ENCODE measurements around the gene CCDC127. TPM values are rescaled to one million over a fixed set of nuclear protein-coding genes. Genes with fewer than 3 reads are reported as not detected.

CCDC127 gene
- total and polyA plus RNA-seq, 2 of the 13 experiments (the other 11 are each of a cell fraction or from before 2014, with no cell fraction given): 2.9 to 4.3 TPM

DNA sequence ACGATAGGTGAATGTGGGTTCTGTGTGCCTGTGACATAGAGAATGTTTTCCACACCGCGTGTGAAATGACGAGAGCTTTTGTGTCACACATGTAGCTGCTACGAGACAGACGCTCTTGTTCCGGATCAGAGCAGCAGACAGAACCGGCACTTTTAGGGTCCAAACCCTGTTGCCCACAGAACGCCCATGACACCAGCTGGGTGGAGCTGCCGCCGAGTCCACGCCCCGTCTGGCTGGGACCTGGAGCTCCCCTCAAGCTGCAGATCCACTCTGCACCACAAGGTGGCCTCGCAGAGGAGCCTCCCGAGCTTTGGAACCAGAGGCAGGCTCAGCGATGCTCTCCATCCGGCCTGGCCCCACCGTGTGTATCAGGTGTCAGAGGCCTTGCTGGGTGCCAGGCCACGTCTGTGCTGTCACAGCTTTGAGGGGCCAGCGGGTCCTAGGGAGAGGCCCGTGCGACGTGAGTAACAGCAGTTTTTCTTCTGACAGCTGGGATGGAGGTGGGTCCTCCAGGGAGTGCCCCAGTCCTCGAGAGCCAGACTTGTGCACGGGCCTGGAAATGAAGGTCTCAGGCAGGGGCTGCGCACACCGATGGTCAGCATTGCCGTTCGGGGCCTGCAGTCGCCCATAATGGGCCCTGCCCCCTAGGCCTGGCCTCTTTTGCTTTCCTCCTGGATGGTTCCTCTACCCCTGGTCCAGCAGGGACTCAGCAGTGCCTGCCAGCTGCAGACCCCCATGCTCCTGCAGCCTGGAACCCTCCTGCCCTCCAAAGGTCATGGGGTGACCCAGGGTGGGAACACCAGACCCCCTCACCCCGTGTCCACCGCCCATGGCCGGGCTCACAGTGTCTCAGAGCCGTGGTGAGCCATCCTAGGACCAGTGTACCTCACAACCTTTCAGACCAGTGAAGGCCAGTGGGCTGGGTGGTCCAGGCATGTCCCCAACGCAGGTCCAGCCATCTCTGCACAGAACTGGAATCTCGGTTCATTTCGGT, 29.2 kb downstream of the CCDC127 start (continued):
- TF ChIP-seq KLF6 (CRISPR knock-in tag; IDR thresholded peaks at IDR 0.05) (no peak), ZBTB38 (CRISPR knock-in tag; IDR thresholded peaks at IDR 0.05) (0 out of 2 replicates have a peak, but pooled peaks have one; percentile 22), CHD4 (IDR thresholded peaks at IDR 0.05; ENCODE audit: borderline replicate concordance, low read length) (no peak), SETDB1 (CRISPR knock-in tag; IDR thresholded peaks at IDR 0.05; ENCODE audit: borderline replicate concordance) (no peak), MIXL1 (CRISPR knock-in tag; IDR thresholded peaks at IDR 0.05) (no peak), ZSCAN22 (CRISPR knock-in tag; IDR thresholded peaks at IDR 0.05) (no peak), SMAD3 (CRISPR knock-in tag; IDR thresholded peaks at IDR 0.05) (0 out of 2 replicates have a peak, but pooled peaks have one; percentile 36), GATAD2A (CRISPR knock-in tag; IDR thresholded peaks at IDR 0.05) (0 out of 2 replicates have a peak, but pooled peaks have one; percentile 20), ZSCAN21 (CRISPR knock-in tag; IDR thresholded peaks at IDR 0.05; ENCODE audit: borderline replicate concordance) (peak; percentile 21; the same call in 1 of the 2 replicates), DPF2 (CRISPR knock-in tag; IDR thresholded peaks at IDR 0.05; ENCODE audit: borderline replicate concordance, low read depth) (no peak), ZMYM3 (CRISPR knock-in tag; IDR thresholded peaks at IDR 0.05) (no peak), ASH2L (IDR thresholded peaks at IDR 0.05; ENCODE audit: insufficient read length, low read depth, low read length) (no peak)
- TF ChIP-seq, protein P1, sequence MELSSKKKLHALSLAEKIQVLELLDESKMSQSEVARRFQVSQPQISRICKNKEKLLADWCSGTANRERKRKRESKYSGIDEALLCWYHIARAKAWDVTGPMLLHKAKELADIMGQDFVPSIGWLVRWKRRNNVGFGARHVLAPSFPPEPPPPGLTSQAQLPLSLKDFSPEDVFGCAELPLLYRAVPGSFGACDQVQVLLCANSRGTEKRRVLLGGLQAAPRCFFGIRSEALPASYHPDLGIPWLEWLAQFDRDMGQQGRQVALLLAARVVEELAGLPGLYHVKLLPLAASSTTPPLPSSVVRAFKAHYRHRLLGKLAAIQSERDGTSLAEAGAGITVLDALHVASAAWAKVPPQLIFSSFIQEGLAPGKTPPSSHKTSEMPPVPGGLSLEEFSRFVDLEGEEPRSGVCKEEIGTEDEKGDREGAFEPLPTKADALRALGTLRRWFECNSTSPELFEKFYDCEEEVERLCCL (CRISPR knock-in tag; IDR thresholded peaks at IDR 0.05; ENCODE audit: borderline replicate concordance): no peak
- TF ChIP-seq, protein P2, sequence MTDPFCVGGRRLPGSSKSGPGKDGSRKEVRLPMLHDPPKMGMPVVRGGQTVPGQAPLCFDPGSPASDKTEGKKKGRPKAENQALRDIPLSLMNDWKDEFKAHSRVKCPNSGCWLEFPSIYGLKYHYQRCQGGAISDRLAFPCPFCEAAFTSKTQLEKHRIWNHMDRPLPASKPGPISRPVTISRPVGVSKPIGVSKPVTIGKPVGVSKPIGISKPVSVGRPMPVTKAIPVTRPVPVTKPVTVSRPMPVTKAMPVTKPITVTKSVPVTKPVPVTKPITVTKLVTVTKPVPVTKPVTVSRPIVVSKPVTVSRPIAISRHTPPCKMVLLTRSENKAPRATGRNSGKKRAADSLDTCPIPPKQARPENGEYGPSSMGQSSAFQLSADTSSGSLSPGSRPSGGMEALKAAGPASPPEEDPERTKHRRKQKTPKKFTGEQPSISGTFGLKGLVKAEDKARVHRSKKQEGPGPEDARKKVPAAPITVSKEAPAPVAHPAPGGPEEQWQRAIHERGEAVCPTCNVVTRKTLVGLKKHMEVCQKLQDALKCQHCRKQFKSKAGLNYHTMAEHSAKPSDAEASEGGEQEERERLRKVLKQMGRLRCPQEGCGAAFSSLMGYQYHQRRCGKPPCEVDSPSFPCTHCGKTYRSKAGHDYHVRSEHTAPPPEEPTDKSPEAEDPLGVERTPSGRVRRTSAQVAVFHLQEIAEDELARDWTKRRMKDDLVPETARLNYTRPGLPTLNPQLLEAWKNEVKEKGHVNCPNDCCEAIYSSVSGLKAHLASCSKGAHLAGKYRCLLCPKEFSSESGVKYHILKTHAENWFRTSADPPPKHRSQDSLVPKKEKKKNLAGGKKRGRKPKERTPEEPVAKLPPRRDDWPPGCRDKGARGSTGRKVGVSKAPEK (CRISPR knock-in tag; IDR thresholded peaks at IDR 0.05; ENCODE audit: borderline replicate concordance): no peak
- TF ChIP-seq, protein P3, sequence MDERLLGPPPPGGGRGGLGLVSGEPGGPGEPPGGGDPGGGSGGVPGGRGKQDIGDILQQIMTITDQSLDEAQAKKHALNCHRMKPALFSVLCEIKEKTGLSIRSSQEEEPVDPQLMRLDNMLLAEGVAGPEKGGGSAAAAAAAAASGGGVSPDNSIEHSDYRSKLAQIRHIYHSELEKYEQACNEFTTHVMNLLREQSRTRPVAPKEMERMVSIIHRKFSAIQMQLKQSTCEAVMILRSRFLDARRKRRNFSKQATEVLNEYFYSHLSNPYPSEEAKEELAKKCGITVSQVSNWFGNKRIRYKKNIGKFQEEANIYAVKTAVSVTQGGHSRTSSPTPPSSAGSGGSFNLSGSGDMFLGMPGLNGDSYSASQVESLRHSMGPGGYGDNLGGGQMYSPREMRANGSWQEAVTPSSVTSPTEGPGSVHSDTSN (CRISPR knock-in tag; IDR thresholded peaks at IDR 0.05): no peak
- TF ChIP-seq, protein P4, sequence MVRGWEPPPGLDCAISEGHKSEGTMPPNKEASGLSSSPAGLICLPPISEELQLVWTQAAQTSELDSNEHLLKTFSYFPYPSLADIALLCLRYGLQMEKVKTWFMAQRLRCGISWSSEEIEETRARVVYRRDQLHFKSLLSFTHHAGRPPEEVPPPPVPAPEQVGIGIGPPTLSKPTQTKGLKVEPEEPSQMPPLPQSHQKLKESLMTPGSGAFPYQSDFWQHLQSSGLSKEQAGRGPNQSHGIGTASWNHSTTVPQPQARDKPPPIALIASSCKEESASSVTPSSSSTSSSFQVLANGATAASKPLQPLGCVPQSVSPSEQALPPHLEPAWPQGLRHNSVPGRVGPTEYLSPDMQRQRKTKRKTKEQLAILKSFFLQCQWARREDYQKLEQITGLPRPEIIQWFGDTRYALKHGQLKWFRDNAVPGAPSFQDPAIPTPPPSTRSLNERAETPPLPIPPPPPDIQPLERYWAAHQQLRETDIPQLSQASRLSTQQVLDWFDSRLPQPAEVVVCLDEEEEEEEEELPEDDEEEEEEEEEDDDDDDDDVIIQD (CRISPR knock-in tag; IDR thresholded peaks at IDR 0.05; ENCODE audit: low read depth): peak; percentile 61; the same call in 1 of the 2 replicates
- TF ChIP-seq, protein P5, sequence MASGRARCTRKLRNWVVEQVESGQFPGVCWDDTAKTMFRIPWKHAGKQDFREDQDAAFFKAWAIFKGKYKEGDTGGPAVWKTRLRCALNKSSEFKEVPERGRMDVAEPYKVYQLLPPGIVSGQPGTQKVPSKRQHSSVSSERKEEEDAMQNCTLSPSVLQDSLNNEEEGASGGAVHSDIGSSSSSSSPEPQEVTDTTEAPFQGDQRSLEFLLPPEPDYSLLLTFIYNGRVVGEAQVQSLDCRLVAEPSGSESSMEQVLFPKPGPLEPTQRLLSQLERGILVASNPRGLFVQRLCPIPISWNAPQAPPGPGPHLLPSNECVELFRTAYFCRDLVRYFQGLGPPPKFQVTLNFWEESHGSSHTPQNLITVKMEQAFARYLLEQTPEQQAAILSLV (CRISPR knock-in tag; IDR thresholded peaks at IDR 0.05; ENCODE audit: borderline replicate concordance): 0 out of 2 replicates have a peak, but pooled peaks have one; percentile 39
- TF ChIP-seq, protein P6, sequence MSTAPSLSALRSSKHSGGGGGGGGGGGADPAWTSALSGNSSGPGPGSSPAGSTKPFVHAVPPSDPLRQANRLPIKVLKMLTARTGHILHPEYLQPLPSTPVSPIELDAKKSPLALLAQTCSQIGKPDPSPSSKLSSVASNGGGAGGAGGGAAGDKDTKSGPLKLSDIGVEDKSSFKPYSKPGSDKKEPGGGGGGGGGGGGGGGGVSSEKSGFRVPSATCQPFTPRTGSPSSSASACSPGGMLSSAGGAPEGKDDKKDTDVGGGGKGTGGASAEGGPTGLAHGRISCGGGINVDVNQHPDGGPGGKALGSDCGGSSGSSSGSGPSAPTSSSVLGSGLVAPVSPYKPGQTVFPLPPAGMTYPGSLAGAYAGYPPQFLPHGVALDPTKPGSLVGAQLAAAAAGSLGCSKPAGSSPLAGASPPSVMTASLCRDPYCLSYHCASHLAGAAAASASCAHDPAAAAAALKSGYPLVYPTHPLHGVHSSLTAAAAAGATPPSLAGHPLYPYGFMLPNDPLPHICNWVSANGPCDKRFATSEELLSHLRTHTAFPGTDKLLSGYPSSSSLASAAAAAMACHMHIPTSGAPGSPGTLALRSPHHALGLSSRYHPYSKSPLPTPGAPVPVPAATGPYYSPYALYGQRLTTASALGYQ (CRISPR knock-in tag; IDR thresholded peaks at IDR 0.05): no peak

Data from HepG2 (cell line).